ENCODE results near the gene TUBB3.

DNA sequence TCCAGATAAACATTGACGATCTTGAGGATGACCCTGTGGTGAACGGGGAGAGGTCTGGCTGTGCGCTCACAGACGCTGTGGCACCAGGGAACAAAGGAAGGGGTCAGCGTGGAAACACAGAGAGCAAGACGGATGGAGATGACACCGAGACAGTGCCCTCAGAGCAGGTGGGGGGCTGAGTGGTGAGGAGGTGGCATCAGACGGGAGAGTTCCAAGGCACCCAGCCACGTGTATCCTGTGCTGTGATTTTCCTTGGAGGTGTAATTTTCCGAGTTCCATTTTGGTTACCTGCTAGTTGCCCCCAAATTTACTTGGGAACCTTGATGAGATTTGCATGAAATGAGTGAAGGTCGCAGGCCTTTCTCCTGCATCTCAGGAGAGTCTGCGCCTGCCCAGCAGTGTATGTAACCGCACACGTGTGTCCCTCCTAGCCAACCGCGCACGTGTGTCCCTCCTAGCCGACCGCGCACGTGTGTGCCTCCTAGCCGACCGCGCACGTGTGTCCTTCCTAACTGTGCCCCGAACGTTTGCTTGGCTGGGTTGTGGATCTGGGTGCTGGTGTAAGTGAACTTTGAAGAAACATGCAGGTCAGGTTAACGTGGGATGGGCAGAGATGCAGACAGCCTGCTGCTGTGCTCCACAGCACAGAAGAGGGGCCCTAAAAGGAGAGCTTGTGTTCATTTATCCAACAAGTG is 39.6 kb upstream of the TUBB3 start:
- TF ChIP-seq CTCF (IDR thresholded peaks at IDR 0.05) = no peak
- no peak for TF ChIP-seq ZFX (IDR thresholded peaks at IDR 0.05; ENCODE audit: borderline replicate concordance)

Measured in 22Rv1 (cell line).